Adrenal gland (tissue), 5 donors: ENCODE measurements around the gene ANXA2R.

Experiments used
- POLR2A ChIP-seq, 2 donors: fragments of 450-650 bp; IDR thresholded peaks; one replicate each; pipeline ENCODE4 v1.6.1; 2017; ENCODE audit warnings: antibody characterized with exemption in 2 of 2, mild to moderate bottlenecking in 2 of 2, moderate library complexity in 1 of 2
- TF ChIP-seq, protein P1 (sequence below), 6 experiments: fragments of 450-650 bp in 4 of 6; fragments of 200-600 bp in 2 of 6; sonication (generic) in 1 of 6; IDR thresholded peaks; 1 replicate in 5 of 6; 2 replicates in 1 of 6; pipeline versions ENCODE4 v1.5.1 to v1.8.0; 2016 to 2021; ENCODE audit warnings: antibody characterized with exemption in 6 of 6, mild to moderate bottlenecking in 2 of 6, moderate library complexity in 1 of 6
- donor health status: DM: no; HTN: no; CAD: no.

DNA sequence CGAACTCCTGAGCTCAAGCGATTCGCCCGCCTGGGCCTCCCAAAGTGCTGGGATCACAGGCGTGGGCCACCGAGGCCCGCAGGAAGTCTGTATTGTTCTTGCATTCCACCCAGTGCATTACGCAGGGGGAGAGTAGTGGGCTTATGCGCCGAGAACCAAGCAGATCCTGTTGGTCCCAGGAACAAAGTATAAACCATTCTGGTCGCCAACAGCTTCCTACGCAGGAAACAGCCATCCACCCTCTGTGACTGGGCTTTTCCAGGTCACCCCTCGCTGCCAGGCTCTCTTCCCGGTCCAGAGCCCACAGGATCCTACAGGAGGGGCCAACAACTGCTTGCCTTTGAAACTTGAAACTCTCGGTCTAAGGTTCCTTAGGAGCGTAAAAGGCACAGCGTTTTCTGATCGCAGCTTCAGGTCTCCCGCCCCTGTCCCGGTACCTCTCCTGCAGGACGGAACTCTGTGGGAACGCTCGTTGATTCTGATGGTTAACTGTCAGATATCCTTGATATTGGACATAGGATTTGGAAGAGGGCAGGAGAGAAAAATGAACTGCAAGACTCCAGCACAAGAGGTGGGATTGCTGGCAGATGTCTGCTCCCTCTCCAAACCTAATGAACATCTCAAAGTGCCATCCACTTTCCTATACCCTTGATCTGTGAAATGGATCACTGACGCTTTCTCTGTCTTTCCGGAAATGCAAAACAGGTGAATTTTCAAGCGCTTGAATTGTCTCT, 4.2 kb upstream of the ANXA2R start:
- TF ChIP-seq, protein P1, sequence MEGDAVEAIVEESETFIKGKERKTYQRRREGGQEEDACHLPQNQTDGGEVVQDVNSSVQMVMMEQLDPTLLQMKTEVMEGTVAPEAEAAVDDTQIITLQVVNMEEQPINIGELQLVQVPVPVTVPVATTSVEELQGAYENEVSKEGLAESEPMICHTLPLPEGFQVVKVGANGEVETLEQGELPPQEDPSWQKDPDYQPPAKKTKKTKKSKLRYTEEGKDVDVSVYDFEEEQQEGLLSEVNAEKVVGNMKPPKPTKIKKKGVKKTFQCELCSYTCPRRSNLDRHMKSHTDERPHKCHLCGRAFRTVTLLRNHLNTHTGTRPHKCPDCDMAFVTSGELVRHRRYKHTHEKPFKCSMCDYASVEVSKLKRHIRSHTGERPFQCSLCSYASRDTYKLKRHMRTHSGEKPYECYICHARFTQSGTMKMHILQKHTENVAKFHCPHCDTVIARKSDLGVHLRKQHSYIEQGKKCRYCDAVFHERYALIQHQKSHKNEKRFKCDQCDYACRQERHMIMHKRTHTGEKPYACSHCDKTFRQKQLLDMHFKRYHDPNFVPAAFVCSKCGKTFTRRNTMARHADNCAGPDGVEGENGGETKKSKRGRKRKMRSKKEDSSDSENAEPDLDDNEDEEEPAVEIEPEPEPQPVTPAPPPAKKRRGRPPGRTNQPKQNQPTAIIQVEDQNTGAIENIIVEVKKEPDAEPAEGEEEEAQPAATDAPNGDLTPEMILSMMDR (IDR thresholded peaks at IDR 0.05) = no peak
- TF ChIP-seq POLR2A (IDR thresholded peaks at IDR 0.05) = no peak
